ENCODE measurements around the gene SPOCK1. TPM values are rescaled to one million over a fixed set of nuclear protein-coding genes. Genes with fewer than 3 reads are reported as not detected.

Gene SPOCK1
- total RNA-seq, 1 experiment from 2014 or later = 23.9 TPM

- Histone ChIP-seq H3K79me2 (ENCODE audit: low read depth) (no peaks in the 10 kb centered on the region), H3K9me3 (ENCODE audit: insufficient read depth, low read depth) (no peaks in the 10 kb centered on the region), H3K27me3 (ENCODE audit: insufficient read depth, low read depth) (no peaks in the 10 kb centered on the region), H3K27ac (no peak overlapping the region), H3K4me1 (replicated peaks; ENCODE audit: insufficient read depth) (peaks cover 25% of the 10 kb centered on the region), H3F3A (ENCODE audit: insufficient read depth, low read depth) (peaks cover 12% of the 10 kb centered on the region), H4K20me1 (ENCODE audit: insufficient read depth) (no peaks in the 10 kb centered on the region), H3K4me3 (no peak overlapping the region), H3K36me3 (ENCODE audit: low read depth) (no peaks in the 10 kb centered on the region), H2AFZ (no peak overlapping the region), H3K4me2 (no peak overlapping the region), H3K9me2 (ENCODE audit: insufficient read depth) (no peaks in the 10 kb centered on the region)
- POLR2A ChIA-PET (ENCODE audit: unreplicated experiment) = no interaction called here
- BruUV-seq (replicated peaks) = no TSS peak
- DNase-seq = no peak
- intact Hi-C loops (cut with micrococcal nuclease; ENCODE audit: unreplicated experiment) = no loop called here
- CTCF ChIA-PET = no interaction called here
- TF ChIP-seq CTCF (conservative IDR thresholded peaks at IDR 0.05) = no peak
- no peak for TF ChIP-seq EZH2 (IDR thresholded peaks at IDR 0.05; ENCODE audit: low read depth)
Measured at GRCh38 chr5:137346281-137346680, 152.8 kb downstream of the SPOCK1 start.

GRCh38 chr5:137345396-137345795, 153.7 kb downstream of the SPOCK1 start:
- Histone ChIP-seq H3K9me3 (ENCODE audit: insufficient read depth, low read depth) (no peaks in the 10 kb centered on the region), H2AFZ (no peak overlapping the region), H4K20me1 (ENCODE audit: insufficient read depth) (no peaks in the 10 kb centered on the region), H3K4me3 (no peak overlapping the region), H3K4me1 (replicated peaks; ENCODE audit: insufficient read depth) (peaks cover 25% of the 10 kb centered on the region), H3K36me3 (ENCODE audit: low read depth) (no peaks in the 10 kb centered on the region), H3K27me3 (ENCODE audit: insufficient read depth, low read depth) (no peaks in the 10 kb centered on the region), H3F3A (ENCODE audit: insufficient read depth, low read depth) (peaks cover 12% of the 10 kb centered on the region), H3K4me2 (no peak overlapping the region), H3K9me2 (ENCODE audit: insufficient read depth) (no peaks in the 10 kb centered on the region), H3K27ac (no peak overlapping the region), H3K79me2 (ENCODE audit: low read depth) (no peaks in the 10 kb centered on the region)
- TF ChIP-seq CTCF (conservative IDR thresholded peaks at IDR 0.05) = no peak
- no peak for TF ChIP-seq EZH2 (IDR thresholded peaks at IDR 0.05; ENCODE audit: low read depth)
- CTCF ChIA-PET = interaction anchor here (0.6 to 1.2 kb wide), 2 partner anchors 17 to 25 kb away, joined by 4 to 11 read pairs; no protein-coding TSS in a partner anchor
- no peak for DNase-seq
- POLR2A ChIA-PET (ENCODE audit: unreplicated experiment) = no interaction called here
- BruUV-seq (replicated peaks) = no TSS peak
- intact Hi-C loops (cut with micrococcal nuclease; ENCODE audit: unreplicated experiment) = no loop called here

GRCh38 chr5:137344723-137345322, 154.3 kb downstream of the SPOCK1 start:
- ChIA-PET CTCF (interaction anchor here (0.6 to 1.2 kb wide), 3 partner anchors 9 to 25 kb away, joined by 4 to 11 read pairs (median 4); no protein-coding TSS in a partner anchor), POLR2A (ENCODE audit: unreplicated experiment) (no interaction called here)
- Histone ChIP-seq H3K27ac (no peak overlapping the region), H3K79me2 (ENCODE audit: low read depth) (no peaks in the 10 kb centered on the region), H3K4me2 (no peak overlapping the region), H2AFZ (no peak overlapping the region), H3K4me1 (replicated peaks; ENCODE audit: insufficient read depth) (peaks cover 25% of the 10 kb centered on the region), H3K36me3 (ENCODE audit: low read depth) (no peaks in the 10 kb centered on the region), H3F3A (ENCODE audit: insufficient read depth, low read depth) (peaks cover 12% of the 10 kb centered on the region), H3K9me2 (ENCODE audit: insufficient read depth) (no peaks in the 10 kb centered on the region), H3K4me3 (no peak overlapping the region), H3K9me3 (ENCODE audit: insufficient read depth, low read depth) (no peaks in the 10 kb centered on the region), H3K27me3 (ENCODE audit: insufficient read depth, low read depth) (no peaks in the 10 kb centered on the region), H4K20me1 (ENCODE audit: insufficient read depth) (no peaks in the 10 kb centered on the region)
- BruUV-seq (replicated peaks) = no TSS peak
- TF ChIP-seq EZH2 (IDR thresholded peaks at IDR 0.05; ENCODE audit: low read depth) = no peak
- TF ChIP-seq CTCF (conservative IDR thresholded peaks at IDR 0.05) = peak; percentile 86
- no peak for DNase-seq
- intact Hi-C loops (cut with micrococcal nuclease; ENCODE audit: unreplicated experiment) = no loop called here

All from PC-9 (cell line).